Glutamatergic neuron (in vitro differentiated cells): Measurements from ENCODE around the gene CSNK2B. TPM values are rescaled to one million over a fixed set of nuclear protein-coding genes. Genes with fewer than 3 reads are reported as not detected.

ENCODE experiments used
- DNase-seq: peaks from one replicate; pipeline ENCODE4 v3.0.0; 2022
- H3K27ac Mint-ChIP-seq: one replicate; pipeline ENCODE4 v1.8.0; 2020; ENCODE audit warnings: mild to moderate bottlenecking, mixed read lengths, inconsistent platforms; ENCODE audit not compliant: unreplicated experiment
- H3K27me3 Mint-ChIP-seq: one replicate; pipeline ENCODE4 v1.8.0; 2020; ENCODE audit warnings: mild to moderate bottlenecking, moderate library complexity, mixed read lengths, inconsistent platforms; ENCODE audit not compliant: unreplicated experiment
- H3K36me3 Mint-ChIP-seq: one replicate; pipeline ENCODE4 v1.8.0; 2020; ENCODE audit warnings: mild to moderate bottlenecking, mixed read lengths, inconsistent platforms; ENCODE audit not compliant: unreplicated experiment
- H3K4me1 Mint-ChIP-seq: one replicate; pipeline ENCODE4 v1.8.0; 2020; ENCODE audit warnings: mild to moderate bottlenecking, low read depth, mixed read lengths, inconsistent platforms; ENCODE audit not compliant: unreplicated experiment
- H3K4me3 Mint-ChIP-seq: one replicate; pipeline ENCODE4 v1.8.0; 2020; ENCODE audit warnings: mild to moderate bottlenecking, mixed read lengths, inconsistent platforms; ENCODE audit not compliant: unreplicated experiment
- H3K9me3 Mint-ChIP-seq: one replicate; pipeline ENCODE4 v1.8.0; 2020; ENCODE audit warnings: mild to moderate bottlenecking, moderate library complexity, mixed read lengths, inconsistent platforms; ENCODE audit not compliant: unreplicated experiment
- CTCF ChIP-seq: fragments of 200-600 bp; sonication (generic); IDR thresholded peaks from one replicate; pipeline ENCODE4 v1.5.0; 2021; ENCODE audit not compliant: partially characterized antibody, unreplicated experiment
- total RNA-seq: library from RNA; stranded (reverse); fragmentation: NEBNext Ultra II Directional; extraction: Animal tissue kit (Norgen Biotek cat#: 25700); gene quantifications from one replicate; pipeline ENCODE4 v1.2.1, GENCODE V29; 2021; ENCODE audit not compliant: unreplicated experiment

CSNK2B gene
- total RNA-seq, 1 donor from 2014 or later: 214 TPM

- no peak for TF ChIP-seq CTCF
- peaks cover 3% of the 10 kb centered on the region for H3K27me3 Mint-ChIP-seq
- no peak for DNase-seq
- no peaks in the 10 kb centered on the region for H3K36me3 Mint-ChIP-seq
- H3K27ac Mint-ChIP-seq: no peak overlapping the region
- no peak overlapping the region for H3K4me3 Mint-ChIP-seq
- H3K9me3 Mint-ChIP-seq: peaks cover 4% of the 10 kb centered on the region
- no peaks in the 10 kb centered on the region for H3K4me1 Mint-ChIP-seq
Measured at GRCh38 chr6:31690231-31691077, 24.6 kb downstream of the CSNK2B start.

GRCh38 chr6:31691078-31691463, 25.2 kb downstream of the CSNK2B start:
- H3K4me1 Mint-ChIP-seq: no peaks in the 10 kb centered on the region
- peaks cover 3% of the 10 kb centered on the region for H3K27me3 Mint-ChIP-seq
- no peak for TF ChIP-seq CTCF
- no peaks in the 10 kb centered on the region for H3K36me3 Mint-ChIP-seq
- no peak overlapping the region for H3K27ac Mint-ChIP-seq
- no peak for DNase-seq
- peaks cover 1% of the 10 kb centered on the region for H3K9me3 Mint-ChIP-seq
- no peak overlapping the region for H3K4me3 Mint-ChIP-seq

- H3K4me3 Mint-ChIP-seq: no peak overlapping the region
- no peaks in the 10 kb centered on the region for H3K36me3 Mint-ChIP-seq
- no peak for TF ChIP-seq CTCF
- peaks cover 1% of the 10 kb centered on the region for H3K9me3 Mint-ChIP-seq
- H3K27ac Mint-ChIP-seq: no peak overlapping the region
- no peaks in the 10 kb centered on the region for H3K4me1 Mint-ChIP-seq
- no peak for DNase-seq
- no peaks in the 10 kb centered on the region for H3K27me3 Mint-ChIP-seq
Measured at GRCh38 chr6:31691564-31692108, 25.8 kb downstream of the CSNK2B start.

- H3K36me3 Mint-ChIP-seq: no peaks in the 10 kb centered on the region
- no peak overlapping the region for H3K27ac Mint-ChIP-seq
Measured at GRCh38 chr6:31692353-31692752, 26.5 kb downstream of the CSNK2B start.

More at GRCh38 chr6:31692353-31692752, 26.5 kb downstream of the CSNK2B start:
- H3K27me3 Mint-ChIP-seq: no peaks in the 10 kb centered on the region
- TF ChIP-seq CTCF: no peak
- no peaks in the 10 kb centered on the region for H3K4me1 Mint-ChIP-seq
- DNase-seq: no peak
- H3K9me3 Mint-ChIP-seq: no peaks in the 10 kb centered on the region
- no peak overlapping the region for H3K4me3 Mint-ChIP-seq
